ENCODE results near the gene BEND4. TPM values are rescaled to one million over a fixed set of nuclear protein-coding genes. Genes with fewer than 3 reads are reported as not detected.

The BEND4 gene
- total and polyA plus RNA-seq, 2 of the 4 experiments (the other 2 are of a cell fraction): not detected

- TF ChIP-seq ELK1 (IDR thresholded peaks at IDR 0.05; ENCODE audit: borderline replicate concordance, low read depth, low read length): no peak
Observed at GRCh38 chr4:42150653-42151567, 1.5 kb downstream of the BEND4 start (continued).

DNA sequence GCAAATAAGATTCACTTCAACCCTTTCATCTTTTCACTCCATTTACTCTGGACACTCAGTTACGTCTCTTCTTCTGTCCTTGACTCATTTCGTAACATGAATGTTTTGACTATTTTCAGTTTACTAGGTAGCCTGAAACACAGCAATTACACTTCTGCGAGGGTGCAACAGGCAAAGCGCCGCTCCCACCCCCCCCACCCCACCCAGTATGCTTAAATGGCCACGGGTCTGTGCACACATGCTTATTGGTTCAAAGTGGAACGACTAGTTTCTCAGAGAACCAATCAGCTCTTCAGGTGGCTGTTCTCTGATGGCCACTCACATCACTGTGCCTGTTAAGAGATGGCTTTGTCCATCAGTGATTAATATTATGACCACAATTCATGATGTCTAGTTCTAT, 3.5 kb downstream of the BEND4 start:
- ATAC-seq (ENCODE audit: low read depth) (no peak), DNase-seq (no peak)
- no peak for TF ChIP-seq POLR2A (IDR thresholded peaks at IDR 0.05; ENCODE audit: low read depth, low read length)
- no peak for TF ChIP-seq SMC3 (IDR thresholded peaks at IDR 0.05; ENCODE audit: low read depth, low read length)
- no peak for TF ChIP-seq BHLHE40 (IDR thresholded peaks at IDR 0.05; ENCODE audit: low read depth, low read length)
- no peak for TF ChIP-seq RCOR1 (IDR thresholded peaks at IDR 0.05; ENCODE audit: insufficient replicate concordance, low read length)
- no peak for TF ChIP-seq ELK1 (IDR thresholded peaks at IDR 0.05; ENCODE audit: borderline replicate concordance, low read depth, low read length)
- no peak for TF ChIP-seq MAZ (IDR thresholded peaks at IDR 0.05; ENCODE audit: borderline replicate concordance, low read depth, low read length)
- TF ChIP-seq RFX5 (IDR thresholded peaks at IDR 0.05; ENCODE audit: low read depth, low read length): no peak
- TF ChIP-seq CEBPB (IDR thresholded peaks at IDR 0.05; ENCODE audit: low read depth, low read length): no peak
- no peak for TF ChIP-seq MXI1 (IDR thresholded peaks at IDR 0.05; ENCODE audit: borderline replicate concordance, low read depth, low read length)
- TF ChIP-seq CHD1 (IDR thresholded peaks at IDR 0.05; ENCODE audit: low read depth, low read length): no peak
- TF ChIP-seq RAD21 (IDR thresholded peaks at IDR 0.05; ENCODE audit: low read length): no peak
- no peak for TF ChIP-seq MAFK (IDR thresholded peaks at IDR 0.05; ENCODE audit: low read depth, low read length)
- Histone ChIP-seq H3K14ac (replicated peaks; ENCODE audit: low read depth, low read length) (no peak overlapping the region), H3K27ac (ENCODE audit: insufficient read depth, low read length) (no peak overlapping the region), H3K23ac (ENCODE audit: low read depth, low read length) (no peak overlapping the region), H3K4me2 (ENCODE audit: low read depth, low read length) (no peak overlapping the region), H3K79me1 (ENCODE audit: low read depth in 1 of 2, low read length in 2 of 2) (no peaks in the 10 kb centered on the region), H2BK120ac (ENCODE audit: low read depth, low read length) (no peak overlapping the region), H2BK20ac (ENCODE audit: low read depth, low read length) (no peak overlapping the region), H2AK5ac (ENCODE audit: low read depth, low read length) (no peak overlapping the region), H3K4me1 (ENCODE audit: control insufficient read depth, insufficient read depth, low read length) (no peaks in the 10 kb centered on the region), H4K8ac (ENCODE audit: low read depth in 2 of 2, low read length in 2 of 2) (no peak overlapping the region), H2AFZ (replicated peaks; ENCODE audit: low read length, poor library complexity) (no peak overlapping the region), H2AK9ac (replicated peaks; ENCODE audit: low read depth, low read length, poor library complexity) (no peak overlapping the region), H3K4ac (ENCODE audit: low read depth, low read length) (no peak overlapping the region), H3K4me3 (ENCODE audit: insufficient read depth, low read depth, low read length) (no peak overlapping the region), H3K27me3 (ENCODE audit: control insufficient read depth, insufficient read depth, low read length) (peaks cover 41% of the 10 kb centered on the region), H4K5ac (ENCODE audit: low read depth, low read length) (no peak overlapping the region), H3K9me3 (ENCODE audit: control insufficient read depth, insufficient read depth, low read length) (no peaks in the 10 kb centered on the region; the same call in 1 of the 2 replicates), H3K9me1 (ENCODE audit: insufficient read depth, low read length) (no peaks in the 10 kb centered on the region), H3K36me3 (ENCODE audit: control insufficient read depth, insufficient read depth, low read length) (no peaks in the 10 kb centered on the region), H2BK5ac (ENCODE audit: low read depth, low read length, poor library complexity, severe bottlenecking) (no peak overlapping the region), H3K9ac (ENCODE audit: low read depth, low read length) (no peak overlapping the region), H3K56ac (ENCODE audit: extremely low read depth, insufficient read depth, low read length) (no peak overlapping the region), H2BK15ac (ENCODE audit: low read depth, low read length) (no peak overlapping the region), H4K91ac (ENCODE audit: insufficient read depth, low read depth, low read length) (no peak overlapping the region), H3K18ac (ENCODE audit: low read depth, low read length) (no peak overlapping the region), H4K20me1 (ENCODE audit: insufficient read depth, low read length) (no peaks in the 10 kb centered on the region)
- dilution Hi-C loops (cut with HindIII; ENCODE audit: low sequenced_read_pairs, unreplicated experiment) (no loop called here), intact Hi-C loops (cut with micrococcal nuclease) (no loop called here), in situ Hi-C loops (cut with MboI; ENCODE audit: low sequenced_read_pairs) (no loop called here)
- WGBS, 2 experiments (ENCODE audit: extremely low coverage in 2 of 2, insufficient read length in 1 of 2): no CpG with 5 or more reads among the region's 7 CpGs
- BruUV-seq (replicated peaks): no TSS peak
- CTCF ChIA-PET: no interaction called here
- POLR2A ChIA-PET (ENCODE audit: unreplicated experiment): no interaction called here

Measured in IMR-90 (cell line).